DMS114 treated with DMSO at 0.1 percent for 48 hours (cell line): ENCODE data around the gene CEP164.
"Not testable (repeated sequence)": the region's sequence is repeated elsewhere in the genome, so short reads cannot be mapped to it uniquely, and the experiment has no call there.

Source experiments
- DNase-seq: peaks from one replicate; lab custom pipeline; 2025; ENCODE audit not compliant: unreplicated experiment; lab: John Stamatoyannopoulos, UW

Gene CEP164

DNA sequence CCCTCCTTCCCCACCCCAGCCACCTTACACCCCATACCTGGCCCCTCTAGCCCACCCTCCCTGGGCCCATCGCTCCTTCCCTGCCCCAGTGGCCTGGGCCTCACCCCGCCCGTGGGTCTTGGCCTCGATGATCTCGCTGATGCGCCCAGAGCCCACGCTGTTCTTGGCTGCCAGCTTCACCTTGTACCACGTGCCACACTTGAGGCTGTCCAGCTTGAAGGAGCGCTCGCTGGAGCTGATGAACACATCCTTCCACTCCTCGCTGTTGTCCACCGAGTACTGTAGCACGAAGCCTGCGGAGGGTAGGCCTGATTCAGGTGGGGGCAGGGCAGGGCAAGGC, 110.1 kb downstream of the CEP164 start:
- DNase-seq = no peak

DNA sequence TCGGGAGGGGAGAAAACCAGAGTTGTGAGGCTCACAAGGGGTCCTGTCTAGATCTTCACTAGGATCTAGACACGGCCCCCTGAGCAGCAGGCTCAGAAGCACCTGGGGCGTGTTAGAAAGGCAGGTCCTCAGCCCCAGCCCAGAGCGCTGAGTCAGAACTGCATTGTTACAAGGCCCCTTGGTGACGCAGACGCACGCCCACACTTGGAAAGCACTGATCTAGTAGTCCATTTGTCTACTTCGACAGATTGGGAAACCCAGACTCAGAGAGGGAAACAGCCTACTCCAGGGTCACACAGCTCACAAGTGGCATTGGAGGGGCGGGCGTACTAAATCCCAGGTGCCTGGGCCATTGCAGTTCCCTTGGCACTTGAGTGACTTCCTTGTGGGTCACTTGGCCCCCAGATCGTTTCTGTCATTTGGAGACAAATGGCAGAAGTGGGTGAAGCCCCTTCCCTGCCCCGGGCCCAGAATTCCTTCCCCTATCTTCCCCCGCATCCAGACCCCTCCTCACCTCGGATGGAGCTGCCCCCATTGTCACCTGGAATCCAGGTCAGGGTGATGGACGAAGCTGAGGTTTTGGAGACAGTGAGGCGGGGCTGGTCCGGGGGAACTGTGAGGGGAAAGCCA, 110.8 kb downstream of the CEP164 start:
- no peak for DNase-seq

DNA sequence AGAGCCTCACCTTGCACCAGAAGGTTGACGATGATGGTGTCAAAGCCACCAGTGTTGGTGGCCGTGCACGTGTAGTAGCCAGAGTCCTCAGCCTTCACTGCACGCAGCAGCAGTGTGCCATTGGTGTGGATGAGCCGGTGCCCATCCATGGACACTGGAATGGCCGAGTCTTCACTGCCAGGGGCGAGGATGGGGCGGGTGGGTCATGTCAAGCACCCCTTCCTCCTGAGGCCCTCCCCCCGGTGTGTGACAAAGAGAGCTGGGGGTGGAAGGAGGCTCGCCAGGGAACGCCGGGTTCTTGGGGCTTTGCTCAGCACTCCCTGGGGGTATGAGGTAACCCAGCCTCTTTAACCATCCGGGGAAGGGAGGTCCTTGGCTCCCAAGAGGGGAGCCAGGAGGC, 111.6 kb downstream of the CEP164 start:
- no peak for DNase-seq

DNA sequence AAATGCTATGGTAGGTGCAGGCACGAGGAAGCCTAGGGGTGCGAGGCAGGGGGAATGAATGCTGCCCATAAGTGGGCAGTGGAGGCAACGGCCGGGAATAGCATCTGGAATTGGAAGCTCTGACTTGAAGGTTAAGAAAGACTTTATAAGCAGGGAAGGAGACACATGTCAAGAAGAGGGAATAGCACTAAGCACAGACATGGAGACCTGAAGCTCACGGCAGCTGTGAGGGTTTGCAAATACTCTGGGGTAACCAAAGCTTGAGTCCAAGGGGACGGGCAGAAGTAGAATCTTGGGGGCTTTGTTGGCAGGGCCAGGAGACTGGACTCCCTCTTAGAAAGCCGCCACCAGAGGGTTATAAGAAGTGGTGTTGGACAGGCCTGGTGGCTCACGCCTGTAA, 112.6 kb downstream of the CEP164 start:
- no peak for DNase-seq

DNA sequence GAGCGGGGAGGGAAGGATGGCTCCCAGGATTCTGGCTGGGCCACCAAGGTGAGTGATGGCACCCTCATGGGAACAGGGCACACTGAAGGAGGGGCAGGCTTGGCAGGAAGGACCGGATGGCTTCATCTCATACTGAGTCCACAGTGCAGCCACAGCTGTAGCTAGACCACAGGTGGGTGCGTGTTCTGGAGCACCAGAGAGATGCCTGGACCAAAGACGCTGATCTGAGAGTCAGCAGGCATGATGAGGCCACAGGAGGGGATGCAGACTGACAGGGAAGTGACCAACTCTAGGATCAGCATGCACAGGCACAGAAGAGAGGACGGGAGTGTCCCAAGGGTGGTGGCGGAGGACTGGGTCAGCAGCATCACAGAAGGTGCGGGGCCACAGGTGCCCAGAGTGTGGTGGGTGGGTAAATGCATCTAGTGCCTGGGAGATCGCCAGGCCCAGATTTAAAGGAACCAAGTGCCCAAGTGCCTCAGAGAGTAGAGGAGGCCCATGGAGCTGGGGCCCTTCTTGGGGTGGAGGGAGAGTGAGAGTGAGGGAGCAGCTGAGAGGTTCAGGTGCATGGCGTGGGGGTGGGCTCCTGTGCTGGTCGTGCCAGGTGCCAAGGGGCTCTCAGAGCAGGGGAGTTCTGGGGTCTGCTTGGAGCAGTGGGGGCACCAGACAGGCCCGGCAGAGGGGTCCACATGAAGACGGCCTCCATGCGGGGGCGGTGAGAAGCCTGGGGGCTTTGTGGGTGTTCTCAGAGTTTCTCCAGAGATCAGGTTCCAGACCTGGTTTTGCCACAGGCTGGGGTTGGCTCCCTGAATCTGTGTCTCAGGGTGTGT, 113.7 kb downstream of the CEP164 start:
- DNase-seq = no peak

DNA sequence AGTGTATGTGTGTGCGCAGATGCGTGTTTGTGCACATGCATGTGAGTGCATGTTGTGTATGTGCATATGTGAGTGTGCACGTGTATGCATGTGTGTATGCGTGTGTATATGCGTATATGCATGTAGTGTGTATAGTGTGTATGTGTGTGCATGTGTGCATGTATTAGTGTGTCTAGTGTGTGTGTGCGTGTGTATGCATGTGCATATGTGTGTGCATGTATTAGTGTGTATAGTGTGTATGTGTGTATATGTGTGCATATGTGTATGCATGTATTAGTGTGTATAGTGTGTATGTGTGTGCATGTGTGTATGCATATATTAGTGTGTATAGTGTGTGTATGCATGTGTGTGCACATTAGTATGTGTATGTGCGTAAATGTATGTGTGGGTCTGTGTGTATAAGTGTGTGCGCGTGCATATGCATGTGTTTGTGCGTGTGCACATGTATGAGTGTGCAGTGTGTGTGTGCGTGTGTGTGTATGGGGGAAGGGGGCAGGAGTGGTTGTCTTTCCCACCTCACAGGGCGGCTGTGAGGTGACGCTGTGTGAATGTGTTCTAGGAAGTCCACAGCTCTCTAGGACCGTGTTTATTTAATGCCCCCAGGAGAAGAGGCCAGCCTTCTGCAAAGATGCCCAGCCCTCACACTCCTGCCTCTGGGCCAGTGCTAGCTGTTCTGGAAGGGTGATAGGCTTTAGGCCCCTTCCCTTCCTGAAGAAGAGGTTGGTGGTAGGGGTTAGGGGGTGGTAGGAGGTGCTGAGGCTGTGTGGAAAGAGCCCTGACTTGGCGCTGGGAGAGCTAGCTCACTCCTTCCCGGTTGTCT, 114.6 kb downstream of the CEP164 start:
- no peak for DNase-seq

DNA sequence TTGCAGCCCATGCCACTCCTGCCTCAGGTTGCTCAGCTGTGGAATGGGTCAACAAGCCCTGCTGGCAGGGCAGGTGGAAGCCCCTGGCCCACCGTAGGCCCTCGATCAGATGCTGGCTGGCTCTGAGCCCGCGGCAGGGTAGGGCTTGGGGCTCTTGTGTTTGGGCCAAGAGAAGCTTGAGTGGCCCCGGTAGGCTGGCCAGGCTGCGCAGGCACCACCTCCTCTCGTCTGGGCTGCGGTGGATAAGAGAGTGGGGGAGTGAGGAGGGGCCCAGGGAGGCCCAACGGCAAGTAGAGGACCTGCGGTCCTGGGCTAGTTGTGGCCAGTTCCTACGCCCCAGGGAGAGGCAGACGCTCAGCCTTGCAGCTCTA, 115.2 kb downstream of the CEP164 start:
- DNase-seq = no peak

DNA sequence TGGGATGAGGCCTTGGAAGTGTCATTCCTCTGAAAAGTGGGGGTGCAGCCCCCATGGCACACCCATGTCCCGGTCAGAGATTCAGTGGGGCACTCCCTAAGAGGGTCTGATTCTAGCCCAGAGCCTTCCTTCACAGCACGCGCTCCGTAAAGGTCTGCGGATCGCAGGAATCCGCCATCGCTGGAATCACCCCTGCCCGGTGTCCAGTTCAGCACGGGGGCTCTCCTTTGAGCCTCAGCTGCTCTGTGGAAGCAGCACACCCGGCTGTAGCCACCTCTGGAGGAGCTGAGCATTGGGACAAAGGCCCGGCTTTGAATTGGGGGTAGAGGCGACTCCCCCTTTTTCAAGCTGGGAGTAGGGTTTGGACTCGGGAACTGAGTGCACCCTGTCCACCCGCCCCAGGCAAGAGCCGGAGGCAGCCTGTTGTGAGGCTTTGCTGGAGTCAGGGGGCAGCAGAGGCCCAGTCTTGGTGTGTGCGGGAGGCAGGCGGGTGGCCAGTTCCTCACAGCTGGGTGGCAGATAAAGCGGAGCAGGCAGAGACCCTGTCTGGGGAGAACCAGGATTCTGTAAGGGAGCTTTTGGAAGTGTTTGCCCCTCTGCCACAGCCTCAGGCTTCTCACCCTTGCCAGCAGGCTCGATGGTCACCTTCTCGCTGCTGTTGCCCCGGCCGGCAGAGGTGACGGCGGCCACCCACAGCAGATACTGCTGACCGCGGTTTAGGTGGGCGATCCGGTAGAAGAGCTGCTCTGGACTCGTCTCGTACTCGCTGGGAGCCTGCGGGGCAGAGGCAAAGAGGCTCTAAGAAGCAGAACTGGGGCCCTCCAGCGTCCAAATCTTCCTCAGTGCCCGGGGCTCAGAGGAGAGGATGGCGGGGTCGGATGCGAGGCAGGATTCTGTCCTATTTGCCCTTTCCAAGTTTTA, 115.9 kb downstream of the CEP164 start:
- no peak for DNase-seq

DNA sequence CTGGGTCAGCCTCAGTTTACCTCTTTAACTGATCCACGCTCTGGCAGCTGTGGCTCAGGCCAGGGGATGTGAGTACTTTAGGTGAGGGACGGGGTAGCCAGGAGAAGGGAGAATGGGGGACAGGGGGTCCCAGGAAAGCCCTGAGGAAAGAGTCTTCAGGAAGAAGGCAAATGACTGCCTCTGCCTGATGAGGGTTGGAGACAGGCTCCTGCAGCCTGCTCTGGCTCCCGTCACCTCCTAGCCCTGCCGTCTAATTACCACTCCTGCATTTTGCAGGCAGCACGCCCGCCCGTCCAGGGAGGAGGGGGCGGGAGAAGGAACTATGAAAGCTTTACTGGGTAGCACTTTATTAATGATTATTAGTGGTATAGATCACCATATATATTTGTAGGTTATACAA, 116.6 kb downstream of the CEP164 start:
- no peak for DNase-seq

DNA sequence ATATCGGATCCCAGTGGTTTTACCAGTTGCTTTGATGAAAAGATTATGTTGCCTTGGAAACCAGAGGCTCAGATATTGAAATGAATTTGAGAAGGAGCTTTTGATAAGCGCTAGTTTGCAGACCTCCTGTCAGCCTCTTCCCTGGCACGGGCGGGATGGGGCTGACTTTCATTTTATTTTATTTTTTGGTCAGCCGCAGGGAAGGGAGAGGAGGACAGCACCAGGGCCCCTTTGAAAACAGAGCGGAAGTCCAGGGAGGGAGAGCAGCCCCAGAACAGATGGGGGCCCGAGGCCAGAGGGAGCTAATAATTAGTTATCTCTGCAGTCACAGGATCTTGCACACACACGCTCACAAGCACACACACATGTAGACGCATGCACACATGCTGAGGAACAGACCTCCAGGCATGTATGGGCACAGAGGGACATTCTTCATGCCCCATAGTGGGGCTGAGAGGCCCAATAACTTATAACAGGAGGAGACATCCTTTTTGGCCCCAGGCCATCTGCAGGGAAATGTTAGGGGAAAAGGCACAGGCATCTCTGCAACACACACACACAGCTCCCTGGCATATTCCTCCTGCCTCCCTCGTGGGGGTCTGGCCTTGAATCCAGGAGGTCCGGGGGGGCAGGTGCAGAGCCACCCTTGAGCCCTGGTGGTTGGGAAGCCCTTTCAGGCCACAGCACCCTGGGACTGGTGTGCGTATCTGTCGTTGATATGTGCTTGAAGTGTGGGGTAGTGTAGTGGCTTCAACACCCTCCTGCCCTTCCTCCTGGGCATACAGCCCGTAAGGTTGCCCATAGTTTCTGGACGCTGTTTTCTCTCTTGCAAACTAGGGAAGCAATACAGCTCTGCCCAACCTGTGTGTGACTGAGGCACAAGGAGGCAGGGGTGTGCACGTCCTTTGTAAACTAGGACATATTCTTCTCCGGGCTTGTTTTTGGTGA, 117.3 kb downstream of the CEP164 start:
- no peak for DNase-seq

DNA sequence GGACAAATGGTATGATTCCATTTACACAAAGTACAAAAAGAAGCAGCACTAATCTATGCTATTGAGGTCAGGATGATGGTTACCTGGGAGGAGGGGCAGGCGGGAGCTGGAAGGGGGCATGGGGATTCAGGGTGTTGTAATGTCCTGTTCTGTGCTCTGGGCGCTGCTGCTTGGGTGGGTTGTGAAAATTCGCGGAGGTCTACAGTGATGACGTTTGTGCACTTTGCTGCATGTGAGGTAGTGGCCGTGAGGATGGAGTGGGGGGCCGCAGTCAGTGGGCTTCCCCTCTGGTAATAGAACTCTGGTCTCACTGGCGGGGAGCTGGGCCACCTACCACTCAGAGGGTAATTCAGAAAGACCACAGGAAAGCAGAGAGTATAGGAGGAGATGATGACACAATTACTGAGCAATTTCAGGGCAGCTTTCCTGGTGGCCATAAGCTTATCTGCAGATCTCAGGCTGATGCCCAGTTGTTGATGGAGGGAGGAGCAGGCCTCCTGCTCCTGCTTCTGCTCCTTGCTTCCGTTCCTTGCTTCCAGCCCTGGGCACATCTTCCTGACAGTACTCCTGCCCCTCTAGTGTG, 121.5 kb downstream of the CEP164 start:
- DNase-seq = no peak

DNA sequence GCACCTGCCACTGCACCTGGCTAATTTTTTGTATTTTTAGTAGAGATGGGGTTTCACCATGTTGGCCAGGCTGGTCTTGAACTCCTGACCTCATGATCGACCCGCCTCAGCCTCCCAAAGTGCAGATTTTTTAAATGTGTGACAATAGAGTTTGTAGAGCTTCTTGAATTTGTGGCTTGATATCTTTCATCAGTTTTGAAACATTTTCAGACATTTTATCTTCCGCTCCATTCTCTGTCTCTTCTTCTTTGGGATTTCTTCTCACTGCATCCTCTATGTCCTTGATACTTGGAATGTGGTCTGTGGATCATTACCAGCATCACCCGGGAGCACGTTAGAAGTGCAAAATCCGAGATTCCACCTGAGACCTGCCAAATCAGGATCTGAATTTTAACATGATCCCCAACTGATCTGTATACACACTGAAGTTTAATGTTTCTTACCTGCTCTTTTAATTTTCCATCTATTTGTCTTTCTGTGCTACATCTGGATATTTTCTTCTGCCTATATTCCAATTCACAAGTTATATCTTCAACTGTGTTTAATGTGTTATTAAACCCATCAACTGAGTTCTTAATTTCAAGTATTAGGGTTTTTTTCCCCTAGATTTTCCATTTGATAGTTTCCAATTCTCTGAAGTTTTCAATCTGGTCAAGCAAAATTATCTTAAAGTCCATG, 126.4 kb downstream of the CEP164 start:
- no peak for DNase-seq

DNA sequence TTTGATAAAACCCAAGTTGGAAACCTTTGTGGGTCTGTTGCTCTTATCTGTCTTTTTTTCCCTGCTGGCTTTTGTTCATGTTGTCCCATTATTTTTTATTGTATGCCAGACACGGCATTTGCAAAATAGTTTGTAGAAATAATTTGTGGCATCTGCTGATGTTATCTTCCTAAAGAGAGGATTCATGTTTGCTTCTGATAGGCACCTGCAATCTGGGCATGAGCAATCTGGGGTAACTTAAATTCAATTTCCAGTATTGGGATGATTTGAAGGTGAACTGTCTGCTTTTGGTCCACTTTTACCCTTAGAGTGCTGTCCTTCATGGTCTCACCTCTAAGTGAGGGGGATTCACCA, 126.9 kb downstream of the CEP164 start:
- no peak for DNase-seq

DNA sequence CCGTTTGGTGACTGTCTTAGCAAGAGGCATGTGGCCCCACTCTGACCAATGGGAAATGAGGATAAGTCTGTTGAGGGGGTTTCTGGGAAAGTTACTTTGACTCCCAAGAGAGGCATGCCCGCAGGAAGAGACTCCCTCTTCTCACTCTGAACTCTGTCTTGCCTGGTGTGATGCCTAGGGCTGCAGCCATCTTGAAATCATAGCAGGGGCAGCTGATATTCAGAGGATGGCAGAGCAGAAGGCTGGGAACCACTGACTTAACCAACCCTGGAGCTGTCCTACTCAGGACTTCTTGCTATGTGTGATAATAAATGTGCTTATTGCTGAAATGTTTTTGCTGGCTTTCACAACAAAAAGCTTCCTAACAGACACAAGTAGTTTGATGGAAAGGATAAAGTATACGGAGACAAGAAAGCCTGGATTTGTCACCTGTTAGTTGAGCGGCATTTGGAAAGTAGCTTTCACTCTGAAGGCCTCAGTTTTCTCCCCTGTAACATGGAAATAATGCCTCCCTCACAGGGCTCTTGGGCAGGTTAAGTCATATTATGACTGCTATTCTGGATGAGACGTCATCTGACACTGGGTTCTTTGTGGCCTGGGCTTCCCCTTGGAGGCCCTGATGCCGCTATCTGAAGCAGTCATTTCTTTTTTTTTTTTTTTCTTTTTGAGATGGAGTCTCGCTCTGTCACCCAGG, 128.5 kb downstream of the CEP164 start:
- no peak for DNase-seq

DNA sequence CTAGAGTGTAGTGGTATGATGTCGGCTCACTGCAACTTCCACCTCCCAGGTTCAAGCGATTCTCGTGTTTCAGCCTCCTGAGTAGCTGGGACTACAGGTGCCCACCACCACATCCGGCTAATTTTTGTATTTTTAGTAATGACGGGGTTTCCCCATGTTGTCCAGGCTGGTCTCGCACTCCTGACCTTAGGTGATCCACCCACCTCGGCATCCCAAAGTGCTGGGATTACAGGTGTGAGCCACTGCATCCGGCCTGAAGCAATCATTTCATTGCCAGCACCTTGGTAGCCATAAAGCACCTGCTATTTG, 129.0 kb downstream of the CEP164 start:
- not testable (repeated sequence) for DNase-seq

DNA sequence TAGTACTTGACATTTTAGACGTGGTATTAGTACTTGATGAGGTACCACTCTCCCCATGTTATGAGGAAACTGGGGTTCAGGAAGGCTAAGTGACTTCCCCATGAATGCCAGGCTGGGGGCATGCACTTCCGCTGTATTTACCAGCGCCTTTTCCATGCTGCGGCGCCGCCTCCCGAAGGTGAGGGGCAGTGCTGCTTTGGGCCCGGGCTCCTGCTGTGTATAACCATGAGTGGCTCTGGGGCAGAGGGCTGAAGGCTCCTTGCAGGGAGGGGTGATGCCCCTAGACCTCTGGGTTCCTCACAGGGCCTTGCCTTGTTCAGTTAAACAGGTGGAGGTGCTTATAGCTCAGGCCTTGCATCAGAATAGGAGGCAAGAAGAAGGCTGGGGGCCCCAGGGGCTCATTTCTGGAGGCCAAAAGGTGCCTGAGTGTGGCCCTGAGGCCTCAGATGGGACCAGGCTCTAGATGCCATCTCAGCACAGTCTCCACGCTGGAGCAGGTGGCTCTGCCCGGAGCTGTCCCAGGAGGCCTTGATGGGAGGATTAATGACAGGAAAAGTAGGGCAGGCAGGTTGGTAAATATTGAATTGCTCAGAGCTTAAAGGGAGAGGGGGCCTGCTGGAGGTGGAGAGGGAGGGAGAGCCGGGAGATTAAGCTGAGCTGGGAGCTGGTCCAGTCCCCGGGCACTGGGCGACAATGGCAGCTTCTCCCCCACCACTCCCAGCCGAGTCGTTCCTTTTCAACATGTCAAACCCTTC, 129.6 kb downstream of the CEP164 start:
- DNase-seq = no peak

DNA sequence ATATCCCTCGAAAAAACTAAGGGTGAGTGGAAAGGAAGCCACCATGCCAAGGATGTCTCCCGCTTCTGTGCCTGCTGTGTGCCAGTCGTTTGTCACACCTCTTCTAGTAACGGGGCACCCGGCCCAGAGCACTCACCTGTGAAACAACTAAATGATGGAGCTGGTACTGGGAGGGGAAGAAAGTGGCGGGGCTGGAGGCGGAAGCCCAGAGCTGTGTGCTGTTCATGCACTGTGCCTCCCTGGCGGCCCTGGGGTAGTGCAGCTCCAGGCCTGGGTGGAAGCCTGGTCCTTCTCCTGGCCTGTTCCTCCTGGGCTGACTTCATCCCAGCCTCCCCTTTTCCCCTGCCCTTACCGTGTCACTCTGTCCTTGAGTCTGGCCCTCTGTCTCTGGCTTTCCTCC, 130.2 kb downstream of the CEP164 start:
- DNase-seq = no peak
